GM21390 (cell line): Measurements from ENCODE around the gene BATF3.

Experiments used
- ATAC-seq: cut with Tn5 transposase; IDR thresholded peaks from one replicate; pipeline ENCODE4 v1.9.1; 2021; ENCODE audit not compliant: unreplicated experiment

The BATF3 gene

GRCh38 chr1:212710566-212710965 is 10.9 kb upstream of the BATF3 start:
- ATAC-seq = no peak

DNA sequence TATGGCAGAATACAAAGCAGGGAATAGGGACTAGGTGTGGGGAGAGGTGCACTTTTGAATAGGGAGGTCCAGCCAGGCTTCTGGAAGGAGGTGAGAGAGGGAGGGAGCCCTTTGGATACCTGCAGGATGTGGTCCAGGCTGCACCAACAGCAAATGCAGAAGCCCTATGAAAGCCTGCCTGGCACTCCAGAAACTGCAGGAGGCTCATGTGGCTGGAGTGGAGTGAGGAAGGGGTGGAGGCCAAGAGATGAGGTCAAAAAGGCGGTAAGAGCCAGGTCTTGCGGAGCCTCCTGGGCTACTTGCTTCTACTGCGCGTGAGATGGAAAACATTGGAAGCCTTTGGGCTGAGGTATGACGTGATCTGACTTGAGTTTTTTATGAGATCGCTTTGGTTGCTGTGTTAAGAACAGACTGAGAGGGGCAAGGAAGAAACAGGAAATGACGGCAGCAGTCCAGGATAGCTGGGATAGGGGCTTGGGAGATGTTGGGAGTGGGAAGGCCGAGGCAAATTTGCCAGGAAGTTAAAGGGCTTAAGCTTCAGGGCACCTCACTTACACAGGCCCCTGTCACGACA is 4.4 kb upstream of the BATF3 start:
- no peak for ATAC-seq

DNA sequence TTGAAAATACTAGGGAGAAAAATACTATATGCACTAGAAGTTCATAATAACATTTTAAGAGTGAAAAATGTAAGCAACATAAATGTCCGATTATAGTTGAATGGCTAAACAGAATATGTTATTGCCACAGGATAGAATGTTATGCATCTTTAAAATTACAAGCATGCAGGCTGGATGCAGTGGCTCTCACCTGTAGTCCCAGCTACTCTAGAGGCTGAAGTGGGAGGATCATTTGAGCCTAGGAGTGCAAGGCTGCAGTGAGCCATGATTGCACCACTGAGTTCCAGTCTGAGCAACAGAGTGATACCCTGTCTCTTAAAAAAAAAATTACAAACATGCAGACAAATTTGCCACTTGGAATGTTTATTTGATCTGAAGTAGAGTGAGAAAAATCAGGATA is 3.0 kb upstream of the BATF3 start:
- ATAC-seq = no peak

DNA sequence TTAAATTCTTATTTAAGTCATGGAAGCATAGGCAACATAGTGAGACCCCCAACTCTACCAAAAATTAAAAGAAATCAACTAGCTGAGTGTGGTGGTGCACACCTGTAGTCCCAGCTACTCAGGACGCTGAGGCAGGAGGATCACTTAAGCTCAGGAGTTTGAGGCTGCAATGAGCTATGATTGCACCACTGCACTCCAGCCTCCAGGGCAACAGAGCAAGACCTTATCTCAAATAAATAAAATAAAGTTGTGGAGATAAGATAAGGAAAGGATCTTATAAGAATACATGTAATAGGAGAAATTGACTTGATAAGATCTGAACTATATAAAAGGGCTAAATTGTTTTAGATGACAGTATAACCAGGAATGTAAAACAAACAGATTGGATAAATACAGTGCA is 2.3 kb upstream of the BATF3 start:
- ATAC-seq = no peak

DNA sequence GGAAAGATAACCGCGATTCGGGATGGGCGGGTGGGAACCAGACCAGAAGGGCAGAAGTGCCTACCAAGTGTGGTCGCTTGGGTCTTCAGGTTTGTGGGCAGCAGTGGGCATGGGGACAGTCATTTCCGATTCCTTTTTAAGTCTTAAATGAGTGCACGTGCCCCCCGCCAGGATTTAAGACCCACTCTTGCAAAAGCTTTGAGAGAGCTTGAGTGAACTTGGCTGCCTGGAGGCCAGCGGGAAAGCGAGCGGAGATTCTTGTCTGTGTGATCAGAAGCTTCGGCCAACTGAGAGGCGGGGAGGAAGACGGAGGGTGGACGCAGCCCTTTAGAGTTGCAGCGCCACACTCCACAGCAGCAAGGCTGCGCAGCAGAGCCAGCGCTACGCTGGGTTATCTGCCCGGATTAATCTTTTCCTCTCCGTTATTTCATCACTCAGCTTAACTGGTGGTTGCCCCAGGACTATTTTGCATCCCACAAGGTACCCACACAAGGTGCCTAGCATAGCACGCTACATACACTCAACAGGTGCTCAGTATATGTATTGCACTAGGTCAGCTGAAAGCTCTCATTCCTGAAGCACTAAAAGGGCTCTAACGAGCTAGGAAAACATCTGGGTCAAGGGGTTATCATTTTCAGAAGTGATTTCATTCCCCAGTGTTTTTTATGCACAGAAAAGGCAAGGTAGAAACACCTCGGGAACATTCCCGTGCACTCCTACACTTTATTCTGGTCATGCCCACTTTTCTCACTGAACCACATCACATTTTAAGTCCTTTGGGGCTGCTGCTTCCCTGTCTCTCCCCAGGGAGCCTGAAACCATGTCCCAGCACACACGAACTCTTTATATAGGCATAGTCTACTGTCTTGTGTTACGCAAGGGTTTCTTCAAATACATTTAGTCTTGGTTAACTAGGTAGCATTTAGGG is 1.5 kb upstream of the BATF3 start:
- ATAC-seq = no peak

GRCh38 chr1:212700223-212700891 is 717 bp upstream of the BATF3 start:
- peak; percentile 33 for ATAC-seq

DNA sequence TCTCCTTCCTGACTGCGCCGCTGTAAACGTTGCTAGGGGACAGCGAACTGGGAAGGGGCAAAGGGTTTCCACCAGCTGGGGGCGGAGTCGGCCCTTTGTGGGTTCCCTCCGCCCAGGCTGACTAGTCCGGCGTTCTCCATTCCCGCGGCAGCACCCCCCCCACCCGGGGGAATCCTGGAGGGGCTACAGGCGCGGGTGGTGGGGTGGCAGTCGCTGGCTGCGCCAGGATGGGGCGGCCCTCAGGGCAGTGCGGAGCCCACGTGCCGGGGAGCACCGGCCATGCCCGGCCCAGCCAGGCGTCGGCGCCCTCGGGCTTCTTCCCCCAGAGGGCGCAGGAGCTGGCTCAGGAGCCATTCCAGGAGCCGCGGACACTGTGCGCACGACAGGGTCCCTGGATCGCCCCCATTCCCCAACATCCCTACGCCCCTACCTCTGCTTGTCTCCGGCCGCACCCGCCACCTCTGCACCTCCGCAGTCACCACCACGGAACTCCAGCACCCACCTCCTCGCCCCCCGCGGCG is 476 bp downstream of the BATF3 start:
- ATAC-seq = peak; percentile 55

DNA sequence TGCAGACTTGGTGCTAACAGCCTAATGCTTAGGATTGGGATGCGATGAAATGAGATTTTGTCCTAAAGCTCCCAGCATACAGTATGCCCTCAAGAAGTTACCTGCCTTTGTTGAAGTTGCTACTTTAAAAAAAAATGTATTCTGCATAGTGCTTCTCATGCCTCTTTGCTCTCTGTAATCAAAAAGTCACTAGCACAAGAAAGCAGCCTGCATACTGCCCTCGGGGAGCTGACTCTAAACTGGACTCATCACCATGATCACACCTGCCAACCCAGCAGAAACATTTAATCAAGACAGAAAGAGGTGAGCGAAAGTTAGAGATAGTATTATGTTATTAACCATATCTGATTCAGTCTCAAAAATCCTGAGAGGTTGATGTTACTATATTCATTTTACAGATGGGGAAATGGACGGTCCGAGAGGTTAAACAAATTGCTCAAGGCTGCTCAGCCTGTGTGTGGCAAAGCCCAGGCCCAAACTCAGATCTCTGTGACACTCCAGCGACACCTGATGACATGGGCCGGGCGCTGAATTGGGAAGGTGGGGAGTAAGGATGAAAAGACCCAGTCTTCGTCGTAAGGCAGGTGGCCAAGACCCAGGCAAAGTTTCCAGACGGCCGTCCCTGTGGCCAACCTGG is 1.1 kb downstream of the BATF3 start:
- ATAC-seq = peak; percentile 15

DNA sequence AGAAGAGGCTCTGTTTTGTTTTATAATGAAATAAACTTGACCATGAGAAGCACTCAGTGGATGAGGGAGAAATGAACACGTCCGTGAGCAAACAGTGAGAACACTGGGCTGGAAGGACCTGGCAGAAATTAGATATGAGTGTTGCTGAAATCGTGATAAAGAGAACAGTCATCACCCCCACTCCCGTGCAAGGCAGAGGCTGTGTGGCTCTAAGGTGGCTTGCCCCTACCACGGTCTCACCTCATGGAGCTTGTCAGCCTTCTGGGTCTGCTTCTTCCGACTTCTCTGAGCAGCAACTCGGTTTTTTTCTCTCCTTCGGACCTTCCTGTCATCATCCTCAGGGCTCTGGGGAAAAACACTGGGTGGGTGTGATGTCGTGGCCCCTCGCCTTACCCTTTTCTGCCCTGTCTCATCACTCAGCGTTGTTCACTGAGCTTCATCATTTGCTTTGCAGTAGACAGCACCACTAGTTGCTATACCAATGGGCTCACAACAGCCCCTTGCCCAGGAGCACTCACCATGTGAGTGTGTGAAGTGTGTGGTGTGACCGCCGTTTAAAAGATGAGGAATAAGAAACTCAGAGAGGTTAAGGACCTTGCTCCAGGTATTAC is 2.8 kb downstream of the BATF3 start:
- no peak for ATAC-seq

GRCh38 chr1:212692774-212693644 is 6.6 kb downstream of the BATF3 start:
- no peak for ATAC-seq

DNA sequence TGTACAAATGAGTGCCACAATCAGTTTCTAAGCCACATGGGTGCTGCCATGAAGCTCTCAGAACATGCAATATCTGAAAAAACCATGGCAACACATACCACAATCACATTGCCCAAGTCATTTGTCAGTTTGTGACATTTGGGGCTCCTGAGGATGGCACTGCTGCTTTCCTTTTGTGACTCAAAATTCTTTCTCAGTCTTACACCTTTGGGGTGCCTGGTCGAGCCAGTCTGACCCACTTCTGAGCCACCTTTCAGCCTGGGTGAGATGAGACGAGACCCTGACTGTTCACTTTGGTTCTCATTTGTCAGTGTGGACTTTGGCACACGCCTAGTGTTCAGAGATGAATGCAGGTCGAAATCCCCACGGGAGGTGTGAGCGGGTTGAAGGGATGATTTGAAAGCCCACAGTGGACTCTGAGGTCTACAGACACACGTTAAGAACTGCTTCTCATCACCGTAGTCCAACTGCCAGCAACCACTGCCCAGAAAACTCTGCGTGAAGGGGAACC is 8.0 kb downstream of the BATF3 start:
- no peak for ATAC-seq

DNA sequence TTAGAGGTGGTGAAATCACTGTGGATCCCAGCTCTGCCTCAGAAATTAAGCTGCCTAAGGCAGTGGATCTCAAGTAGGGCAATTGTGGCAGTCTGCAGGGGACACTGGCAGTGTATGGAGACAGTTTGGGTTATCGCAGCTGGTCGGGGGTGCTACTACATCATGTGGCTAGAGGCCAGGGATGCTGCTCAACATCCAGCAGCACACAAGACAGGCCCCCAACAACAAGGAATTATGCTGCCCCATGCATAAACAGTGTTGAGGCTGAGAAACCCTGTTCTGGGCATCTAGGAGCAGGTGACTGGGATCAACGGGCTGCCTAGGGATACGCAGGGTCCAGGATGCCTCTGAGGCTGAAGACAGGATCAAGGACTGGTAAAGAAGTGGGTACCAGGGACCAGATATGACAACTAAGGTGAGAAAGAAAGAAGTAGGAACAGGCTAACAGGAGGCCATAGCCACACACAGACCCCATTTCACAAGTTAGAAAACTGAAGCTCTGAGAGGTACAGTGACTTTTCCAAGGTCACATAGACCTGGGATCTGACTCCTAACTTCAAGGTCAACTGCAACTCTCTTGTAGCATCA is 8.7 kb downstream of the BATF3 start:
- no peak for ATAC-seq

GRCh38 chr1:212689758-212690529 is 9.7 kb downstream of the BATF3 start:
- no peak for ATAC-seq

DNA sequence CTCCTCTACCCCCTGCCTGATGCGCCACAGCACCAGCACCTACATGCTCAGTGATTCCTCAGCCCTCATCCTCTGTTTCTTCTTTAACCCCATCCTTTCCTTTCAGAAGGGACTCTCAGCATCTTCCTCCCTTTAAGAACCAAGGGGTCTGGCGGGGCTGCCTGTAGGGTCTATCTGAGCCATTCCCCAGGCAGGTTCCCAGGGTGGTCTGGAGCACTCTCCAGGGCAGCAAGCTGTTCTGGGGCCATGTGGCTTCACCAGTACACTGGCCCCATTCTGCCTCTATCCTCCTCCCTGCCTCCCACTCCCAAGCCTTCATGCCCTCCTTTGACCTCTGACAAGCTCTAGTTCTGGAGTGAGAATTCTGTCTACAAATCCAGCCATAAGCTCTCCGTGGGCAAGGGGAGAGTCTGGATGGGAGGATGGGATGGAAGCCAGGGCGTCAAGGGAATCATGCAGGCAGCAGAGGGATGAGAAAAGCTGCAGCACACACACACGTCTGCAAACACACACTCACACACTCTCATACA is 10.4 kb downstream of the BATF3 start:
- no peak for ATAC-seq

DNA sequence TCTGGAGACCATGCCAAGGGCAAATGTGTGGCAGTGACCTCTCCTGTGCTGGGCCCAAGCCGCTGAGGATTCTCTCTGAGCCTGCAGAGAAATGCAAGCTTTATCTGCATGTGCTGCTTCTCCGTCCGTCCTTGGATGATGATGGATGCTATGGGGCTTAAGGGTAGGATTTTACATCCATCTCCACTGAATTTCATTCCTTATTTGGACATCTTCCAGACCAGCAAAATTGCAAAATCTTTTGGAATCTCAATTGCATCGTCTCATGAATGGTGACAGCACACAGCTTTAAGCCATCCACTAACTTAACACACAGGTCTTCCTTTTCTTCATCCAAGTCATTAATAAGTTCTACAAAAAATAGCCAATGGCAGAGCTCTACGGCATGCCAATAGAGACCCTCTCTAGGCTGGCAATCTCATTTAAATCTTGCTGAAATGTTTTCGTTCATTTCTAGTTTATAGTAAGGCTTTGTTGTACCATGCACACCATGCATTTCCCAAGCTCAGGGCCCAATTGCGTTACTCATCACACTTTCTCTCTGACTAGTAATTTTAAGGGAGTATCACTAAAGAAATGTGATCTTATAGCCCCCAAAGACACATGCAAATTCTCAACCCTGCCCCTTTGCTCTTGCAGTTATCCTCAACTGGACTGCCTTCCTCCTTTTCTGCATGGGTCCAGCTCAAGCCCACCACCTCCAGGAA is 11.1 kb downstream of the BATF3 start:
- ATAC-seq = no peak

- no peak for ATAC-seq
These were observed 11.8 kb downstream of the BATF3 start for GRCh38 chr1:212687811-212688210.

DNA sequence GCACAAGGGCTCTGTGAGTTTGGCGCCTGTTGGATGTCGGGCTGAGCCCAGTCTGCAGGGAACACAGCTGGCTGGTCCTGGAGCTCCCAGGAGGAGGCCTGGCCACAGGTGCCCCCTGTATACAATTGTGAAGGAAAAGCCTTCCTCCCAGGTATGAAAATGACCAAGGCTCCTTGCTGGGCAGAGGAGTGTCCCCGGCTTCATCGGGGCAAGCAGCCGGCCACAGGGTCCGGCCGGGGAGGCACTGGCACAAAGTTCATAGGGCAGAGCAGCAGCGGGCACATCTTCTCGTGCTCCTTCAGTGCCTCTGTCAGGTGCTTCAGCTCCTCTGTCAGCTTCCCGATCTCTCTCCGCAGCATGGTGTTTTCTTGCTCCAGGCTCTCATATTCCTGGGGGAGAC is 13.0 kb downstream of the BATF3 start:
- no peak for ATAC-seq

GRCh38 chr1:212686069-212686468 is 13.6 kb downstream of the BATF3 start:
- no peak for ATAC-seq
